ENCODE results near the gene IL31.
"Not testable (repeated sequence)": the region's sequence is repeated elsewhere in the genome, so short reads cannot be mapped to it uniquely, and the experiment has no call there.

Gene IL31

GRCh38 chr12:122174155-122174845 is at the start of gene IL31:
IL31 (minus strand) TSS chr12:122174221; CDS start chr12:122174172, 49 bp downstream.
- DNase-seq (ENCODE audit: extremely low read depth in 1 of 2, low read depth in 1 of 2) = peak in 1 of 2 donors; percentile 64

GRCh38 chr12:122216445-122216844 is 42.4 kb upstream of the IL31 start:
- DNase-seq (ENCODE audit: extremely low read depth in 1 of 2, low read depth in 1 of 2) = no peak

GRCh38 chr12:122215771-122216170 is 41.8 kb upstream of the IL31 start:
- no peak for DNase-seq (ENCODE audit: extremely low read depth in 1 of 2, low read depth in 1 of 2)

- DNase-seq (ENCODE audit: extremely low read depth in 1 of 2, low read depth in 1 of 2) = no peak
Observed at GRCh38 chr12:122208073-122208820, 34.2 kb upstream of the IL31 start.

- no peak for DNase-seq (ENCODE audit: extremely low read depth in 1 of 2, low read depth in 1 of 2)
Observed at GRCh38 chr12:122207391-122207790, 33.4 kb upstream of the IL31 start.

- DNase-seq (ENCODE audit: extremely low read depth in 1 of 2, low read depth in 1 of 2) = no peak
Observed at GRCh38 chr12:122206976-122207375, 33.0 kb upstream of the IL31 start.

GRCh38 chr12:122206111-122206881 is 32.3 kb upstream of the IL31 start:
- no peak for DNase-seq (ENCODE audit: extremely low read depth in 1 of 2, low read depth in 1 of 2)

- DNase-seq (ENCODE audit: extremely low read depth in 1 of 2, low read depth in 1 of 2) = no peak
Observed at GRCh38 chr12:122205053-122205925, 31.3 kb upstream of the IL31 start.

GRCh38 chr12:122204167-122205052 is 30.4 kb upstream of the IL31 start:
- no peak for DNase-seq (ENCODE audit: extremely low read depth in 1 of 2, low read depth in 1 of 2)

- DNase-seq (ENCODE audit: extremely low read depth in 1 of 2, low read depth in 1 of 2) = peak; percentile 39 to 59
Observed at GRCh38 chr12:122203301-122204166, 29.5 kb upstream of the IL31 start, which contains the start of gene B3GNT4. B3GNT4 (plus strand) TSS chr12:122203709; CDS start chr12:122204619, 910 bp downstream.

GRCh38 chr12:122202811-122203210 is 28.8 kb upstream of the IL31 start:
- DNase-seq (ENCODE audit: extremely low read depth in 1 of 2, low read depth in 1 of 2) = not testable (repeated sequence)

GRCh38 chr12:122202017-122202416 is 28.0 kb upstream of the IL31 start:
- no peak for DNase-seq (ENCODE audit: extremely low read depth in 1 of 2, low read depth in 1 of 2)

- no peak for DNase-seq (ENCODE audit: extremely low read depth in 1 of 2, low read depth in 1 of 2)
Observed at GRCh38 chr12:122201381-122201780, 27.4 kb upstream of the IL31 start.

- no peak for DNase-seq (ENCODE audit: extremely low read depth in 1 of 2, low read depth in 1 of 2)
Observed at GRCh38 chr12:122200541-122201175, 26.6 kb upstream of the IL31 start.

- DNase-seq (ENCODE audit: extremely low read depth in 1 of 2, low read depth in 1 of 2) = no peak
Observed at GRCh38 chr12:122199484-122200355, 25.7 kb upstream of the IL31 start.

- no peak for DNase-seq (ENCODE audit: extremely low read depth in 1 of 2, low read depth in 1 of 2)
Observed at GRCh38 chr12:122197612-122197966, 23.6 kb upstream of the IL31 start.

- no peak for DNase-seq (ENCODE audit: extremely low read depth in 1 of 2, low read depth in 1 of 2)
Observed at GRCh38 chr12:122195405-122195804, 21.4 kb upstream of the IL31 start.

All from stimulated activated CD8-positive, alpha-beta memory T cell treated with anti-CD3 and anti-CD28 coated beads, Interleukin-7, amount 100 ng/mL, for 48 hours (primary cell).